Right ventricle myocardium inferior (tissue), 1 donor: ENCODE measurements around the gene NGF. TPM values are rescaled to one million over a fixed set of nuclear protein-coding genes. Genes with fewer than 3 reads are reported as not detected.
A peak's percentile ranks its signal among the peaks of the same experiment; 100 is the strongest.
"Not testable (repeated sequence)": the region's sequence is repeated elsewhere in the genome, so short reads cannot be mapped to it uniquely, and the experiment has no call there.

Experiments
- ATAC-seq: fragments of 200-7000 bp; cut with Tn5 transposase; one replicate; pipeline ENCODE4 v1.9.1; 2020; ENCODE audit warnings: mild to moderate bottlenecking, moderate library complexity
- DNase-seq: peaks from one replicate; pipeline ENCODE4 v3.0.0; 2021; ENCODE audit errors: missing footprints
- intact Hi-C: fragments of 100-400 bp; cut with DNase I; formaldehyde crosslinking; loops from one replicate; pipeline ENCODE4 v1.11.0; 2022
- total RNA-seq: library from RNA; stranded (reverse); fragmentation: NEBNext Ultra II Directional; extraction: Animal tissue kit (Norgen Biotek cat#: 25700); gene quantifications from one replicate; pipeline ENCODE4 v1.2.1, GENCODE V29; 2021
- donor health status: DM: no; HTN: yes; CAD: no; lungs with severe emphysema.

The NGF gene
- total RNA-seq, 1 donor from 2014 or later, result 4.9 TPM

- ATAC-seq, result no peak
- DNase-seq, result no peak
- intact Hi-C loops, result no loop called here
Measured at GRCh38 chr1:115317101-115318012, 20.7 kb downstream of the NGF start.

GRCh38 chr1:115314765-115315164, 23.3 kb downstream of the NGF start:
- intact Hi-C loops, result no loop called here
- DNase-seq, result no peak
- ATAC-seq, result no peak

- no peak for DNase-seq
- peak; percentile 66 for ATAC-seq
- intact Hi-C loops, result no loop called here
Measured at GRCh38 chr1:115314092-115314491, 24.0 kb downstream of the NGF start.

GRCh38 chr1:115313182-115313581, 24.9 kb downstream of the NGF start:
- intact Hi-C loops, result no loop called here
- ATAC-seq (peak; percentile 74), DNase-seq (no peak)

GRCh38 chr1:115312742-115313141, 25.3 kb downstream of the NGF start:
- no peak for DNase-seq
- ATAC-seq, result no peak
- intact Hi-C loops, result no loop called here

GRCh38 chr1:115311474-115311989, 26.5 kb downstream of the NGF start:
- no peak for DNase-seq
- ATAC-seq, result no peak
- intact Hi-C loops, result no loop called here

GRCh38 chr1:115310581-115311473, 27.2 kb downstream of the NGF start:
- no peak for DNase-seq
- intact Hi-C loops, result no loop called here
- no peak for ATAC-seq

GRCh38 chr1:115309504-115309903, 28.5 kb downstream of the NGF start:
- intact Hi-C loops, DNase-seq, ATAC-seq: not testable (repeated sequence)

GRCh38 chr1:115308969-115309368, 29.1 kb downstream of the NGF start:
- intact Hi-C loops, result no loop called here
- ATAC-seq (no peak), DNase-seq (no peak)

GRCh38 chr1:115307661-115308060, 30.4 kb downstream of the NGF start:
- intact Hi-C loops, result no loop called here
- DNase-seq, result no peak
- peak; percentile 59 for ATAC-seq

GRCh38 chr1:115306146-115306545, 31.9 kb downstream of the NGF start:
- DNase-seq (no peak), ATAC-seq (no peak)
- intact Hi-C loops, result no loop called here

GRCh38 chr1:115303364-115303763, 34.7 kb downstream of the NGF start:
- no peak for ATAC-seq
- intact Hi-C loops, result no loop called here
- no peak for DNase-seq

GRCh38 chr1:115302390-115302961, 35.6 kb downstream of the NGF start:
- intact Hi-C loops, result no loop called here
- no peak for DNase-seq
- peak; percentile 75 for ATAC-seq

GRCh38 chr1:115301438-115302020, 36.5 kb downstream of the NGF start:
- ATAC-seq, result no peak
- intact Hi-C loops, result no loop called here
- DNase-seq, result no peak

GRCh38 chr1:115300087-115300876, 37.8 kb downstream of the NGF start:
- intact Hi-C loops, result no loop called here
- DNase-seq (no peak), ATAC-seq (no peak)

GRCh38 chr1:115299266-115299665, 38.8 kb downstream of the NGF start:
- DNase-seq (no peak), ATAC-seq (no peak)
- intact Hi-C loops, result no loop called here

GRCh38 chr1:115296981-115297380, 41.1 kb downstream of the NGF start:
- ATAC-seq, result no peak
- DNase-seq, result no peak
- intact Hi-C loops, result no loop called here
